ENCODE results near the gene TCF3. TPM values are rescaled to one million over a fixed set of nuclear protein-coding genes. Genes with fewer than 3 reads are reported as not detected.

TCF3 gene
- total RNA-seq, 4 donors from 2014 or later, result 23.4 to 299 (median 37.3) TPM

DNA sequence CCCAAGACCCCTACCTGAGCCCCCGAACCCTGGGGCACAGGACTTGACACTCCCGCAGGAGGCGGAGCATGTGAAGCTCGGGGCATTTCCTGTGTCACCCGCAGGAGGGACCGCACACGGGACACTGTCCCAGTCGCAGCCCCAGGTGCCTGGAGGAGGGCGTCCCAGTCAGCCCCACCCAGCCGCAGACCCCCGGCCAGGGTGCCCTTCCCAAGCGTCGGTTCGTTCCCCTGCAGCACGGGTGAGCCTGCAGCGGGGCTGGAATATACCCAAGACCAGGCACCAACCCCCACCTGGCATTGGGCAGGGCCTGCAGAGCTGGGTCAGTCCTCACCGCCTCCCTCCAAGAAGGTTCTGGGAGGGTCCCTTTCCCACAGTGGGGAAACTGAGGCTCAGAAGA is 21.6 kb downstream of the TCF3 start:
- WGBS, 2 donors, result 87 to 90% methylated on average over 3 to 15 of the region's 17 CpGs
- Histone ChIP-seq H3K9me3 (no peaks in the 10 kb centered on the region), H3K36me3 (peaks cover 0 to 75% (median 8%) of the 10 kb centered on the region in 3 donors), H3K4me1 (no peaks in the 10 kb centered on the region), H3K27ac (no peak overlapping the region), H3K27me3 (no peaks in the 10 kb centered on the region), H3K4me3 (no peak overlapping the region)
- DNase-seq (ENCODE audit: low spot score in 2 of 2), result no peak
- TF ChIP-seq, protein P1, sequence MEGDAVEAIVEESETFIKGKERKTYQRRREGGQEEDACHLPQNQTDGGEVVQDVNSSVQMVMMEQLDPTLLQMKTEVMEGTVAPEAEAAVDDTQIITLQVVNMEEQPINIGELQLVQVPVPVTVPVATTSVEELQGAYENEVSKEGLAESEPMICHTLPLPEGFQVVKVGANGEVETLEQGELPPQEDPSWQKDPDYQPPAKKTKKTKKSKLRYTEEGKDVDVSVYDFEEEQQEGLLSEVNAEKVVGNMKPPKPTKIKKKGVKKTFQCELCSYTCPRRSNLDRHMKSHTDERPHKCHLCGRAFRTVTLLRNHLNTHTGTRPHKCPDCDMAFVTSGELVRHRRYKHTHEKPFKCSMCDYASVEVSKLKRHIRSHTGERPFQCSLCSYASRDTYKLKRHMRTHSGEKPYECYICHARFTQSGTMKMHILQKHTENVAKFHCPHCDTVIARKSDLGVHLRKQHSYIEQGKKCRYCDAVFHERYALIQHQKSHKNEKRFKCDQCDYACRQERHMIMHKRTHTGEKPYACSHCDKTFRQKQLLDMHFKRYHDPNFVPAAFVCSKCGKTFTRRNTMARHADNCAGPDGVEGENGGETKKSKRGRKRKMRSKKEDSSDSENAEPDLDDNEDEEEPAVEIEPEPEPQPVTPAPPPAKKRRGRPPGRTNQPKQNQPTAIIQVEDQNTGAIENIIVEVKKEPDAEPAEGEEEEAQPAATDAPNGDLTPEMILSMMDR (IDR thresholded peaks at IDR 0.05), result no peak
- no peak for TF ChIP-seq POLR2A (IDR thresholded peaks at IDR 0.05)

DNA sequence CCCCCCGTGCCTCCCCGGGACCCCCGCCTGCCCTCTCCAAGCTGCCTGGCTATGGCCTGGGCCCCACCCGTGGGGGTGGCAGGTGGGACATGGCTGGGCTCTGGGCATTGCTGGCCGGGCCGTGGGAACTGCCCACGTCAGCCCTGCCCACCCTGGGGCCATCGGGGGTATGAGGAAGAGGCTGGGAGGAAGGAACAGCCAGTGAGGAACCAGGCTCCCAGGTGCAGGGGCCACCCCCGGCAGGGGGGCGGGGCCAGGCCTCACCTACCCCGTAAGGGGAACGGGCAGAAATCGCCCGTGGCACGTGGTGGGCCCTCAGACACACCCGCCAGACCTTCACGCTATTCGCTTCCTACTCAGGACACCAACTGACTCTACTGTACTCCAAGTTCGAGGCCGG is 22.4 kb downstream of the TCF3 start:
- no peak for DNase-seq (ENCODE audit: low spot score in 2 of 2)
- no peaks in the 10 kb centered on the region for H3K9me3 ChIP-seq
- H3K27ac ChIP-seq, result no peak overlapping the region
- TF ChIP-seq, protein P1 (IDR thresholded peaks at IDR 0.05), result no peak
- no peak for TF ChIP-seq EP300 (IDR thresholded peaks at IDR 0.05)
- peaks cover 0 to 78% (median 8%) of the 10 kb centered on the region in 3 donors for H3K36me3 ChIP-seq
- H3K27me3 ChIP-seq, result no peaks in the 10 kb centered on the region
- H3K4me3 ChIP-seq, result no peak overlapping the region
- H3K4me1 ChIP-seq, result no peaks in the 10 kb centered on the region
- WGBS, 2 donors, result 85 to 90% methylated on average over 13 to 20 of the region's 20 CpGs

DNA sequence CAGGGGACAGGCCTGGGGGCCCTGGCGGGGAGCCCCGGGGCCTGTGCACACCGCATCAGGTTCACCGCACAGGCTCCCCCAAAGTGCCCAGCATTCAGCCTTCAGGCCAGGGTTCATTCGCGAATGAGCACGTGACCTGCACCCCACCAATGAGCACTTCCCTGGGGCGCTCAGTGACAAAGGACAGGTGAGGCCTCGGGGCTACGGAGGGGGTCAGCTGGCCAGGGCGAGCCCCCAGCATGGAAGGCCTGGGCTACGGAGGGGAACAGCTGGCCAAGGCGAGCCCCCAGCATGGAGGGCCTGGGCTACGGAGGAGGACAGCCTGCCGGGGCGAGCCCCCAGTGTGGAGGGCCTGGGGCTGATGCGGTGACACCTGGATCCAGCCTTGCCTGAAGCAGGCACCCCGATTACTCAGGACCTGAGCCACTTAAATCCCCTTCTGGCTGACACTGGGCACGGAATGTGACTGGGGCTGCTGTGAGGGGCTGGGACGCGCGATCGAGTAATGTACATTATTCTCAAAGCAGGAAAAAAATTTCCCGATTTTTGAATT is 23.1 kb downstream of the TCF3 start:
- Histone ChIP-seq H3K4me1 (no peaks in the 10 kb centered on the region), H3K36me3 (peaks cover 0 to 78% (median 8%) of the 10 kb centered on the region in 3 donors), H3K27me3 (no peaks in the 10 kb centered on the region), H3K27ac (no peak overlapping the region), H3K9me3 (no peaks in the 10 kb centered on the region), H3K4me3 (no peak overlapping the region)
- no peak for DNase-seq (ENCODE audit: low spot score in 2 of 2)
- TF ChIP-seq, protein P1 (IDR thresholded peaks at IDR 0.05), result no peak
- no peak for TF ChIP-seq POLR2A (IDR thresholded peaks at IDR 0.05)
- TF ChIP-seq EP300 (IDR thresholded peaks at IDR 0.05), result no peak
- 92 to 98% methylated on average over 21 to 24 of the region's 24 CpGs for WGBS, 2 donors

DNA sequence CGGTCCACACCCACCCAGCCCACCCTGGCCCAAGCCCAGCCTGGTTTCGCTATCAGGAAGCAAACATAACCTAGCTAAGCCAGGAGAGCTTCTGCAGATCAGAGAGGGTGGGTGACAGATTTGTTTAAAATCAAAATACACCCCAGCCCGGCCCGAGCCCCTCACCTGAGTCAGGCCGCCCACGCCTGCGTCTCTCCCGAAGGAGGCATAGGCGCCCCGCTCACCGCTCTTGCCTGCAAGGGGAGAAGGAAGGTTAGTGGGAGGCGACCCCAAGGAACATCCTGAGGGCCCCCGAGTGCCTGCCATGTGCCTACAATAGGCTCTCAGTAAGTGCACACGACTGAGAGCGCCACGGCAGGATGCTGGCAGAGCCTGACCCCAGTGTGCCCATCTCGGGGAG is 25.2 kb downstream of the TCF3 start:
- peaks cover 0 to 80% (median 8%) of the 10 kb centered on the region in 3 donors for H3K36me3 ChIP-seq

DNA sequence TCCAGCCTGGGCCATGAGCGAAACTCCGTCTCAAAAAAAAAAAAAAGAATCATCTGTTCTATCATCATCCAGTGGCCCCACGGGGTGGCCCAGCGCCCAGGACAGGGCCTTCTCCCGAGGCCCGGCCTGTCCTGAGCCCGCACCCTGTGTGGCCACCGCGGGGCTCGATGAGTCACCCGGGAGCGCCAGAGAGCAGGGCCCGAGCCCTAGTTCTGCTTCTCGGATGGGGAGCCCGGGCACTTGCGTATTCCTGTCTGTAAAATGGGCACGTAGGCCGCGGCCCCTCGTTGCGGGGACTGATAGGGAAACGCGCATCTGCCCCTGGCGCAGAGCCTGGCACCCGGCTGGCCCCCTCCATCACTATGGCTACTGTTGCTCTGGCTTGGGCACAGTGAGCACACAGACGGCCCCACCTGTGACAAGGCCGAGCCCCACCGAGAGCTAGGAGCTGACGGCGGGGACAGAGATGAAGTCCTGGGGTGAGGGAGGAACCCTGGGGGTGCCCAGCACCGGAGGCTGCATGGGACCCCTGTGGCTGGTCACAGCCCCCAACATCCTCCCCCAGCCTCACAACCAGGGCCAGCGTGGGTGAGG is 25.9 kb downstream of the TCF3 start:
- no peaks in the 10 kb centered on the region for H3K27me3 ChIP-seq
- TF ChIP-seq, protein P1 (IDR thresholded peaks at IDR 0.05), result no peak
- no peak for TF ChIP-seq POLR2A (IDR thresholded peaks at IDR 0.05)
- TF ChIP-seq EP300 (IDR thresholded peaks at IDR 0.05), result no peak
- H3K27ac ChIP-seq, result no peak overlapping the region
- DNase-seq (ENCODE audit: low spot score in 2 of 2), result no peak
- no peak overlapping the region for H3K4me3 ChIP-seq
- peaks cover 0 to 80% (median 1%) of the 10 kb centered on the region in 3 donors for H3K36me3 ChIP-seq
- H3K4me1 ChIP-seq, result no peaks in the 10 kb centered on the region
- 90 to 92% methylated on average over 31 to 32 of the region's 32 CpGs for WGBS, 2 donors
- H3K9me3 ChIP-seq, result no peaks in the 10 kb centered on the region

More for the DNA sequence above, 25.2 kb downstream of the TCF3 start:
- no peak for DNase-seq (ENCODE audit: low spot score in 2 of 2)
- Histone ChIP-seq H3K27me3 (no peaks in the 10 kb centered on the region), H3K4me3 (no peak overlapping the region), H3K4me1 (no peaks in the 10 kb centered on the region), H3K27ac (no peak overlapping the region), H3K9me3 (no peaks in the 10 kb centered on the region)
- TF ChIP-seq POLR2A (IDR thresholded peaks at IDR 0.05), result no peak
- no peak for TF ChIP-seq EP300 (IDR thresholded peaks at IDR 0.05)
- TF ChIP-seq, protein P1 (IDR thresholded peaks at IDR 0.05), result no peak
- 82 to 97% methylated on average over 5 to 12 of the region's 17 CpGs for WGBS, 2 donors

Data from tibial nerve (tissue), 4 donors.